HG02970 (cell line): ENCODE measurements around the gene TAL1.

ENCODE experiments used
- ATAC-seq: cut with Tn5 transposase; IDR thresholded peaks from one replicate; pipeline ENCODE4 v1.9.1; 2021; ENCODE audit warnings: mild to moderate bottlenecking, moderate library complexity, moderate number of reproducible peaks; ENCODE audit not compliant: unreplicated experiment, low FRiP score

The TAL1 gene

DNA sequence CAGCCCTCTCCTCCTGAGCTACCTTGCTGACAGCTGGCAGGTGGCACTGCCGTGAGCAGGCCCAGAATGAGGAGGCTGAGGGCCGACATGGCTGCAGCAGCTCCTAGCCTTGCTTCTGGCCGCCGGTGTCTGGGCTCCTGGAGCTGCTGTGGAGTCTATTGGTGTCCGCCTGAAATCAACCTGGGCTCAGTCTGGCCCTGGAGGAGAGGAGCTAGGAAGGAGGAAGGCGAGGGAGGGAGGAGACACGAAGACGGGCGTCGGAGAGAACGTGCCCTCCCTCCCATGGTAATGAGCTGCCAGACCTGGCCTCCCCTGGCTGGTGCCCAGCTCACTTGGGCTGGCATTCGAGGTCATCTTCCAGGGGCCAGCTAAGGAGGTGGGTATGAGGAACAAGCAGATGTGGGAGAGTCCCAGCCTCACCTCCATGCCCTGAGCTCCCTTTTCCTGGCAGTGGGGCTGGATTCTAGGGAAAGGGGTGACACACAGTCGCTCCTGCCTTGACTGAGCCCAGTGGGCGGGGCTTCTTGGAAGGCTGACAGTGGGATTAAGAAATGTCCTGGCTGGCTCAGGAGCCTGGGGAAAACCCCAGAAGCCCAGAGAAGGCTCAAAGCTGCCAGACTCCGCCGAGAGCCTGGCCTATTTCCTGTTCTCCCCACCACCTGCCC lies 42.0 kb downstream of the TAL1 start, which contains the start of gene PDZK1IP1:
PDZK1IP1 (minus strand) TSS at position 193 of the 665 bp plus-strand sequence; CDS start at position 89, 104 bp downstream.
- ATAC-seq = no peak

DNA sequence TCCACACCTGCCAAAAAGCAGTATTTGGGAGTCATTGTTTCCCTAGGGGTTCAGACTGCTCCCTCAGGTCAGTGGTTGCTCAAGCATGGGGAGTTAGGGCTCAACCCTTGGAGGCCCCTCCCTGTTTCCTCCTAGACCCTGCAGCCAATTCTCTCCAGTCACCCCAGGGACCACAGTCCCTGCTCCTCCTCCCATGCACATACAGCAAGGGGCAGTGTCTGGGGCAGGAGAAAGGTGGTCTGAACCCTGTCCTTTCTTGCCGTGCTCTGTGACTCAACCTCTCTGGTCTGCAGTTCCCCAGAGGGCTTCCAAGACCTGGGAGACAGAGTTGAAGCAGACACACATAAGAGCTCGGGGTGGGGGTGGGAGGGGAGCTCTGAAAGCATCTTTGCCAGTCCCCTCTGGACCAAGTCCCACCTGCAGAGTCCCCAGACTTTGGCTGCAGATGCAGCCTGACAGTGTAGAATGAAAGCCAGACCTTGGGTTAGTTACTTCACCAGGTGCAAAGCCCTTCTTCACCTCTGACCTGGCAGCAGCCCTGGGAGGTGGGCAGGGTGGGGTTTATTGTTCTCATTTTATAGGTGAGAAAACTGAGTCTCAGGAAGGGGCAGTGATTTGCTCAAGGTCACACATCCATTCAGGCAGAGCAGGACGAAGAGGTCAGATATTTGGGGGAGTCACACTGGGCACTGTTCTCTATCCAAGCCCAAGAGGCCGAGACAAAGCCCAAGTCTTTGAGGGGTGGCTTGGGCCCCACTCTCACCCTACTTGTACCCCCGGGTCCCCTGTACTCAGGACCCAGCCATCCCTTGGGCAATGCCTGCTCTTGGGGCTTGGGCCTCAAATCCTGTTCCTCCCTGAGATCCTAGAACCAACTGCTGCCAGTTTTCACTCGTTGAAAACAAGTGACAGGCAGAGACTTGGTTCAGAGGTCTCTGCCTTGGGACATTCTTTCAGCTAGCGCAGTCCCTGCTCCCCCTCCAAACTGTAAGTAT lies 42.9 kb downstream of the TAL1 start:
- ATAC-seq = no peak

DNA sequence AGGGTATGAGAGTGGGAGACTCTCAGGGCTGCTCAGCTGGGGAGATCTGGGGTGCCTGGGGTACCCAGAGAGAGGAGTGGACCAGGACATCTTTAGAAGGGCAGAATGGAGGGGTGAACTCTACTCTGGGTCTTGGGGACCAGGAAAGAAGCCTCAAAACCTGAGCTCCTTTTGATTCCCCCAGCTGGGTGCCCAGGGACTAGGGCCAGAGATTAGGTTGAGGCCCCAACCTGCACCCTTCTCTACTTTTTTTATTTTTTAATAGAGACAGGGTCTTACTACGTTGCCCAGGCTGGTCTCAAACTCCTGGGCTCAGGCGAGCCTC lies 44.1 kb downstream of the TAL1 start:
- ATAC-seq = no peak

DNA sequence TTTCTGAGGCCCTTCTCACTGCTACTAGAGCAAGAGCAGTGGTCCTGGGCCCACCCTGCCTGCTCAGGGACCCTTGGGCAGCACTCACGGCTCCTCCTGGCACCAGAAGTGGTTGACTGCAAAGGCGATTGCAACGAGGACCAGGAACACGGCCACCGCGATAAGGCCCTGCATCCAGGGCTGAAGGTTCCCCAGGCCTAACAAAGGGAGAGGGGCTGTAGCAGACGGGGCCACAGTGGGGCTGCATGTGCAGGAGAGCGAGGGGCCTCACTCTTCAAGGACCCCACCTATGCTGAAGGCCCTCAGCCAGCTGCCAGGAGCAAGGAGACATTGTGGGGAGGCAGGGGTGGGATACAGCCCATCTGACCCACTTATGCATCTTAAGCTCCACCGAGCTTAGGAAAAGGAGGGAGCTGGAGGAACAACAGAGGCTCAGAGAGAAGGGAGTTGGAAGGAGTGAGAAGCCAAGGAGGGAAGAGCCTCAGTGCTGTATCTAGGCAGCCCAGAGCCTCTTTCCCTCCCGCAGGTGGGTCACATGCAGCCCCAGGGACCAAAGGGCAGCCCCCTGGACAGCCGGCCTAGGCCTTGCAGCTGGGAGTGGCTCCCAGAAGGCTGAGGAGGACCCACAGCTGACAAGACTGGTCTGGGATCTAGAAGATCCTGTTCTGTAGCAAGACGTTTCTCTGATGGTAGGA lies 44.6 kb downstream of the TAL1 start:
- no peak for ATAC-seq

DNA sequence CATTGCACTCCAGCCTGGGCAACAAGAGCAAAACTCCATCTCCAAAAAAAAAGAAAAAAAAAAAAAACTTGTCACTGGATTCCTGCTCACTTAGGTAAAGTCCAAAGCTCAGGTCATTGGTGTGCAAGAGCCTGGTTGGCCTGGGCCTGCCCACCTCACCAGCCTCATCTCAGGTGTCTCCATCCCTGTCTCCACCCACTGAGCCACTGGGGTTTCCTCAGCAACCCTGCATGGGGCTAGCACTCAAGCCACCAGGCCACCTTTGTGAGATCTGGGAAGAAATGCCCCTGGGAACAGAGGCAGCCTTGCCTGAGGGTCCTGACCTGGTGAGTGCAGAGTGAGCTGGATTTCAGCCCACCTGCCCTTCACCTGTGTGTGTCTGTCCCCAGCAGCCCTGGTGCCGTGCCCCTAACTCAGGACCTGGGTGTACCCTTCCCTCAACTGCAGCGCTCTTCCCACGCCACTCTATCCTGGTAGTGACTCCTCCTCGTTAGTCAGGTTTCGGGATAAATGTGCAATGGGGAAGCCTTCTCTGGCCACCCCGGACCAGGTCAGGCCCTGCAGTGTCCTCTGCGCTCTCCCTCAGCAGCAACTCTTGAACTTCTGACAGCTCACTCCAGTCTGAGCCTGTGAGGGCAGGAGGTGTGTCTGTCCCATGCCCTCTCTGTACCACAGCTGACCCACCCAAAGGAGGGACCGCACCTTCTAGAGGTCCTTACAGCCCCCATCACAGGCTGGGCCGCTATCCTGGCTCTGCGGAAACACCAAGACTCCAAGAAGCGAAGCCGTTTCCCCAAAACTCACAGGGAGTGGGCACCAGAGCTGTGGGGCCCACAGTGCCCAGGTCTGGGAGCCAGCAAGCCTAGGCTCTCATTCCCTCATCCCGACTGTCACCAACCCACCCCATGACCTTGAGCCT lies 45.5 kb downstream of the TAL1 start:
- ATAC-seq = no peak

DNA sequence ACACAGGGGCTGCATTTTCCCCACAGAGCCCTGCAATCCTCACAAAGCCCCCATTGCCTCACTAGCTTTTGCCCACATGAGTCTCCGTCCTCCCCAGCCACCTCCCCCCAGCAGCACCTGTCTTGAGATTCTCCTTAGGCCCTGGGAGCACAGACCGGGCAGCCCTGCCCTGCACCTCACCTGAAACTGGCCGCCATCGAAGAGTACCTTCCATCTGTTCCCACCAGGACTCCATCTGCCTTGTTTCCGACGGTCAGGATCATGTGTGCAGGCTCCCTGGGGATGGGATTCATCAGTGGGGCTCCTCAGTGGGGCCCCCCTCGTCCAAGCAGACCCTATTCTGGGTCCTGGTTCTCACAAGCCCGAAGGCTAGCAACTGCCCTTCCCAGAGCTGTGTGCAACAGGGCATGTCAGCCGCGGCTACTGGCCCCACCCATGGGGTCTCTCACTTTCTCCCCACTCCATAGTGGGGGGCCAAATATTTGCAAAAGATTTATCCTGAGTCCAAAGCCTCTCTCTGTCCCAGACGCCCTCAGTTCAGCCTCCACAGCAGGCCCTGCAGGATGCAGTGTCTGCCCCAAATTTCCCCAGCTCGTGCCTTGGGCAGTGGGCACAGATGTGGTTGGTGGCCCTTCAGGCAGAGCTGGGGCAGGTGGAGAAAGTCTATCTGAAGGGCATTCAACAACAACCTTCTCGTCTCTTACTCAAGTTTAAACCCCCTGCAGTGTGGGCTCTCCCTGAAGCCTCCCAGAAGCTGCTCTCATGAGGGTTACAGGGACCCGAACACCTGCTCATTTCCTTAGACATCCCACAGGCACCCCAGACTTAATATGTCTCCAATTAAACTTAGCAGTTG lies 47.0 kb downstream of the TAL1 start:
- ATAC-seq = no peak

DNA sequence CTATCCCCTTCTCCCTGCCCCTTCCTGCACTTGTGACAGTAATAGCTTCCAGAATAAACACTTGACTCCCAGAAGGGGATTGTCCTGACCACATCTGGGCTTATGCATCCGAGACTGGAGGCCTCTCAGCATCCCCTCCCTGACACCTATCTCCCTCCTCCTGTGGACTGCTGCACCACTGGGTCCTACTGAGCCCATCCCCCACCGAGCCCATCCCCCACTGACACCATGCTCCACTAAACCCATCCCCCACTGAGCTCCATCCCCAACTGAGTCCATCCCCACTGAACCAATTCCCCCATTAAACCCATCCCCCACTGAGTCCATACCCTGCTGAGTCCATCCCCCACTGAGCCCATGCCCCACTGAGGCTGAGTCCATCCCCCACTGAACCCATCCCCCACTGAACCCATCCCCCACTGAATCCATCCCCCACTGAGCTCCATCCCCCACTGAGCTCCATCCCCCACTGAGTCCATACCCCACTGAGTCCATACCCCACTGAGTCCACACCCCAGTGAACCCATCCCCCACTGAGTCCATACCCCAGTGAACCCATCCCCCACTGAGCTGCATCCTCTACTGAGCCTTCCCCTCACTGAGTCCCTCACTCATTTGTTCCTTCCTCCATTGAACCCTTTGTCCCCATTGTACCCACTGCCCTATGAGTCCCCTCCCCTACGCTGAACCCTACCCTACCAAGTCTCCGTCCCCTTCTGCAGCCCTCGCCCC lies 47.8 kb downstream of the TAL1 start:
- no peak for ATAC-seq

DNA sequence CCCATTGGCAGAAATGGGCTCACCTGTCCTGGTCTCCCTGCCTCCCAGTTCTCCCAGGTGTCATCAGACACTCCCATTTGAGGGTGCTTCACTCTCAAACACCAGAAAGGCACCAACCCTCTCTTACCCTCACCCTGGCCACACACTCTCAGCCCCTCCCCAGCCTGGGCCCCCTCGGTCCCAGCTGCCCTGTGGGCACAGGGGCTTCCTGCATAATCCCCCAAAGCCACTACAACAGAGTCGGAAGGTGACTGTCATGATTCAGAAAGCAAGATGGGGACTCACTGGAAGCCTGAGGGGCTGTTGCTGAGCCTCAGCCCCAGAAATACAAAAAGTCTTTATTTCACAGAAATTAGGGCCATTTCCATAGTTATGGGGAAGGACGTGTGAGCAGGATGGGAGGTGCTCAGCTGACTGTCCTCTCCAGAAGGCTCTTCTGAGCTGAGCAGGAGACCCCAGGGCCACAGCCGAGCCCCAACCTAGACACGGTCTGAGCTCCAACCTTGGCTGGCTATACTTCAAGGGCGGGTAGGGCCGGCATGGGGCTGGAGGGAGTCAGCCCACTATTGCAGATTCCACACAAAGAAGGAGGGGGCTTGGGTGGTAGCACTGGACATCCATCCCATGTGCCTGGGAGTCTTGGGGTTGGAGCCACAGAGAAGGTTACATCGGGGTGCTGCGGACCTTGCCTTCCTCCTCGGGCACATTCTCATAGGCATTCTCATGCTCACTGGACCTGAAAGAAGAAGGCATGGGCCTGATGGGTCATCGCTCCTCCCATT lies 48.5 kb downstream of the TAL1 start:
- no peak for ATAC-seq

DNA sequence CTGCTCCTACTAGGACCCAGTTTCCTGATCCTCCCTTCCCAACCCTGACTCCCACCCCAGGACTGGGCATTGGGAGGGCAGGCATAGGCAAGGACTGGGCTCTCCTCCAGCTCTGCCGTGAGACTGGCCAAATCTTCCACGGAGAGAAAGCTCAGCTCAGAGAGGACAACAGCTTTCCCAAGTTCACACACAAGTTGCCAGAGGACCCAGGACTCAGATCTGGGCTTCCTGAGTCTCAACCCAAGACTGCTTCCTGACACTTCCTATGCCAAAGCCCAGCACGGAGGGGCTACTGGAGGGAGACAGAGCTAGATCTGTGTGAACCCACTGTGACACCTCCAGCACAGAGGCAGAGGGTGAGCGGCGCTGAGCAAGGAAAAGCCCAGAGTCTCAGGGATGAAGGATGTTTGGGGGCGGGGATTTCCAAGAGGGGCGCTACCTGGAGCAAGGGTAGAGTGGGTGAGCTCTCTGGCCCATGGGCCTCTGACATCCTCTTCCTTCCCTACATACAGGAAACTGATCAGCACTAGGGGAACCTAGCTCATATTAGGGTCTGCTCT lies 49.3 kb downstream of the TAL1 start:
- ATAC-seq = no peak

DNA sequence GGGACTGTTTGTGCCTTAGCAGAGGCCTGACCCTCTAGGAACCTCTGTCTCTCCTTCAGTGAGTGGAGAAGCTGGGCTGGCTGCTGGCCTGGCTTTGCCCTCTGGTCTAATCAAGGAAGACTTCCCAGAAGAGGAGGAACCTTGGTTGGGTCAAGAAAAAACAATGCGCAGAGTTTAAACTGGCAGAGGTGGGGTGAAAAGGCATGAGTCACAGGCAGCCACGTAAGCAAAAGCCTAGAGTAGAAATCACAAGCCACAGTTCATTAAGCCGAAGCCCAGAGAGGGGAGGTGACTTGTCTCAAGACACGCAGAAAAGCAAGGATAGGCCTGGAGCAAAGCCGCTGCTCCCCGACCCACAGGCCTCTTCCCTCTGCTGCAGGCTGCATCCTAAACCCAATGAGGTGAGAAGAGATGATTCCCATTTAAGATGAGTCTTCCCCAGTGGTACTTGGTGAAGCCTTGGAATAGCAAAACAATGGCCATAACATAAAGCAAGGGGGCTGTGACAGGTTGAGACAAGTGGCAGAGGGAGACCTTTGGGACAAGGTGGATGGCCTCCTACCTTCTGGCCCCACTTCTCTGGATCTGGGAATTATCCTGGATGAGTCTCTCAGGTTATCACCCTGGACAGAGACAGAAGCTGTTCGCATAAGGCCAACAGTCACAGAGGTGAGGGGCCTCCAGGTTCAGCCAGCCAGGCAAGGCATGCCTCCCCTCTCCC lies 49.9 kb downstream of the TAL1 start:
- ATAC-seq = no peak

DNA sequence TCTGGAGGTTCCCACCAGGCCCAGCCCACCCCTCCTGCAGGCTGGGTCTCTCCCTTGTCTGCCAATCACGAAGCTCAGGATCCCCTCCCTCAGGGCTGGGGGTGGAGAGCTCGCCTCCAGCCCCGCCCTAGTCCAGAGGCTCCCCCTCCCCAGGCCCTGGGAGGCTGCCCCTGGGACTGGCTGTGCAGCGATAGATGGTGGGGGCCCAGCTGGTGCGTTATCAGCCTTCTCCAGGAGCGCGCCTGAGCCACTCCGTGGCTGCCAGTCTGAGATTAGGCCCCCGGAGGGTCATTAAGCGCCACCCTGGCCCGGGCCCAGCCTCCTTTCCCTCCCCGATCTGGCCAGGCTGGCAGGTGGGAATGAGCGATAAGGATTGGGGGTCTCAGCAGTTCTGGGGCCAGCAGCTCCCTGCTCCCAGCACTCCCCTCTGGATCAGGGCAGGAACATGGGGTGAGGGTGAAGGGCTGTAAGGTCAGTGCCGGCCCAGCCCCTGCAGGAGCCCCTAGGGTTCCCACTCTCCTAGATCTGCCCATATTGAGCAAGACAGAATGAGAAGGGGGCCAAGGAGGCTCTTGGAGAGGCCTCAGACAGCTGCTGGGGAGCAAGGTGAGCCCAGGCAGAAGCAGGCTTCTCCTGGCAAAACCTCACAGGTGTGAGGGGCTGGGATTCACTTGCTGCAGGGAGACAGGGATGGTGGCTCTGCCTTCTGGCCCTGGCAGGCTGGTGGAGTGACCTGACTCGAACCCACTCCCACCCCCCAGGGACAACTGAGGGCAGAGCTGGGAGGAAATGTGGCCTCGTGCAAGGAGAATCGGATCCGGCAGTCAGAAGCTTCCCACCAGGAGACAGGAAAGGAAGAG lies 50.7 kb downstream of the TAL1 start:
- no peak for ATAC-seq

DNA sequence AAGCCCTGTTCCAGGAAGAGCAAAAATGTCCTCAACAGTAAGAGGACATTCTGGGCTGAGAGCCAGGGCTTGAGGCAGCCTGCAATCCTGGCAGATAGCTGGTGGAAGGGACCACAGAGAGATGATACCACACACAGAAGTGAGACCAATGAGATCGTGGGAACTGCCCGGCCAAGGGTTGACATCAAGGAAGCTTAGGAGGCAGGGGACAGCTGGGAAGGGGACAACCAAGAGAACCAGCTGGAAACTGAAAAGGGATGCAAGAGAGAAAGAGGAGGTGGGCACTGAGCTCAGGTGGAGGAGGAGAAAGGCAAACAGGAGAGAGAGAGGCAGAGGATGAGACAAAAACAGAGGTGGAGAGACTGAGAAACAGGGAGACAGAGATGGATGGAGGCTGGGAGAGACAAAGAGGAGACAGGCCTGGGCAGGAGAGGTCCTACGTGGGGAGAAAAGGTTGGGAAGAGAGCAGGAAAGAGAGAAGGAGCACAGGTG lies 51.4 kb downstream of the TAL1 start:
- no peak for ATAC-seq

DNA sequence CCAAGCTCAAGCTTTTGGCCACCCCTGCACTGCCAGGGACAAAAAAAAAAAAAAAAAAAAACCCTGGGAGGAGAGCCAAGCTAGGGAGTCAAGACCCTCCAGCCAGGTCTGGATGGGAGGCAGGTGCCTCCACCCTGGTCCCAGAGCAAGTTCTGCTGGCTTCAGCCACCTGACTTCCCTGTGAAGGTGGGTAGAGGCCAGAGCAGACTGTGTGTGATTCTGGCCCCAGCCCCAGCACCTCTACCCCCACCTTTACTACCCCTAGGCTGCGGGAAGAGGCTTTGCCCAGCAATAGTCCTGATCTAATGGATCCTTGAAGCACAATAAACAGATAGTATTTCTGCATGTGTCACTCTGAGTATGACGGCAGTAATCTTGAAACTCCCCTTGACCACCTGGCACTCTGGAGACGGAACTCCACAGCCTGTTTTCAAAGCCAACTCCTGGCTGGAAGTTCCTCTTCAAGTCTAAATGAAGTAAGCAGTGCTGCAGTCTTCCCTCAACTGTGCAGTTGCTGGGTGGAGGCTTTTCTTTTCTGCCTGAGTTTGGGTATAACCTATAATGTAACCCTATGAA lies 51.9 kb downstream of the TAL1 start:
- no peak for ATAC-seq

DNA sequence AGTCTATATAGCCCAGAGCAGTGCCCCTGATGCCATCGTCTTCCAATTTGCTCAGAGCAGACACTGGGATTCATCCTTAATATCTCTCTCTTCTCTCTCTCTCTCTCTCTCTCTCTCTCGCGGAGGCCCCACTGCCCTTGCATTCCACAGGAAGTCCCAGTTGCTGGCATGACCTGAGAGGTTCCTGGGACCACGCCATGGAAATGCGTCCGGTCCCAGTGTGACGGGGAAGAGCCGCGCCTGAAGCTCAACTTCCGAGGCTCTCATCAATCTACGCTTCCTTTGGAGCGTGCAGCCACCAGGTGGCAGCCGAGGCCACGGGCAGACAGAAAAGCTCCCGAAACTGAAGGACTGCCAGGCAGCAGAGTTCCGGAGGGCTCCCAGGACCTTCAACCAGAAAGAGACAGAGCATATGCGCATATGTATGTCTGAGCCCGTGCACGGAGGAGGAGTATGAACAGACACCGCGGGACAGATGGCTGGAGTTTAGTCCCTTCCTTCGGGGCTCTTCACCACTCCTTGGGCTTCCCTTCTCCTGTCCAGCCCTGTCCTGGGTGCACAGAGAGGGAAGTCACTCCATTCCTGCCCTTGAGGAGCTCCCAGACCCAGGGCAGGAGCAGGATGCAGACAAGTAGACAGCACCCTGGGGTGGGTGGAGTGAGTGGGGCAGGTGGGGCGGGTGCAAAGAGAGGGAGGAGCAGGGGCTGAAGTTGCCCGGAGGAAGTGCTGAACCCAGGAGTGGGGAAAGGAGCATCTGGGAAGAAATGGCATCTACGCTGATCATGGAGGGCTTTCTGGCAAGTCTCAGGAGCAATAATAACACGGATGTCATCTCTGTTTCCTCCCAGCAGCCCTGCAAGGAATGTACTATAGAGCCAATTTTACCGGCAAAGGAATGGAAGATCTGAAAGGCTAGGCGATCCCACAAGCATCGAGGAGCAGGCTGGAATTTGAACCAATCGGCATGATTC lies 52.7 kb downstream of the TAL1 start:
- ATAC-seq = peak; percentile 61
